Measurements from ENCODE around the gene PRKN. TPM values are rescaled to one million over a fixed set of nuclear protein-coding genes. Genes with fewer than 3 reads are reported as not detected.

The PRKN gene
- total RNA-seq, 2 donors from 2014 or later: 3.3 to 4.8 TPM

DNA sequence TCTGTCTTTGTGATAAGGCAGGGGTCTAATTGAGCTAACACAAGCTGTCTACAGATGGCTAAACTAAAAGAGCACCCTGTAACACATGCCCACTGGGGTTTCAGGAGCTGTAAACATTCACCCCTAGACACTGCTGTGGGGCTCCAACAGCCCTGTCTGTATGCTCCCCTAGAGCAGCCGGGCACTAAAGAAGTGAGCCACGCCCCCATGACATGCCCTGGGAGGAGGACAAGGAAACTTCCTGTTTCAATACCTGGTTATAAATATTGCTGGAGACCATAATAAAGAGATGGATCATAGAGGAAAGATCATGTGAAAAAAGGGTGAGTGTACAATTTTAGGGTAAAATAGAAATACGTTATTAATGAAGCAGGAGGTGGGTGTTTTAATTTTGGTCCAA, 786.0 kb downstream of the PRKN start:
- Mint-ChIP-seq H3K9me3 (no peaks in the 10 kb centered on the region), H3K4me3 (no peak overlapping the region), H3K27ac (no peak overlapping the region), H3K36me3 (ENCODE audit: low read depth) (no peaks in the 10 kb centered on the region), H3K4me1 (peaks cover 17% of the 10 kb centered on the region), H3K27me3 (ENCODE audit: insufficient read depth) (no peaks in the 10 kb centered on the region)
- no peak overlapping the region for H3K9ac ChIP-seq (ENCODE audit: extremely low read depth, low read length, poor library complexity, severe bottlenecking)
- no peak overlapping the region for H3K4me3 ChIP-seq (ENCODE audit: low read length)
- H3K27ac ChIP-seq (ENCODE audit: low read depth, low read length): no peak overlapping the region
- H3K9me3 ChIP-seq (ENCODE audit: control insufficient read depth, low read length): no peaks in the 10 kb centered on the region
- TF ChIP-seq, protein P1, sequence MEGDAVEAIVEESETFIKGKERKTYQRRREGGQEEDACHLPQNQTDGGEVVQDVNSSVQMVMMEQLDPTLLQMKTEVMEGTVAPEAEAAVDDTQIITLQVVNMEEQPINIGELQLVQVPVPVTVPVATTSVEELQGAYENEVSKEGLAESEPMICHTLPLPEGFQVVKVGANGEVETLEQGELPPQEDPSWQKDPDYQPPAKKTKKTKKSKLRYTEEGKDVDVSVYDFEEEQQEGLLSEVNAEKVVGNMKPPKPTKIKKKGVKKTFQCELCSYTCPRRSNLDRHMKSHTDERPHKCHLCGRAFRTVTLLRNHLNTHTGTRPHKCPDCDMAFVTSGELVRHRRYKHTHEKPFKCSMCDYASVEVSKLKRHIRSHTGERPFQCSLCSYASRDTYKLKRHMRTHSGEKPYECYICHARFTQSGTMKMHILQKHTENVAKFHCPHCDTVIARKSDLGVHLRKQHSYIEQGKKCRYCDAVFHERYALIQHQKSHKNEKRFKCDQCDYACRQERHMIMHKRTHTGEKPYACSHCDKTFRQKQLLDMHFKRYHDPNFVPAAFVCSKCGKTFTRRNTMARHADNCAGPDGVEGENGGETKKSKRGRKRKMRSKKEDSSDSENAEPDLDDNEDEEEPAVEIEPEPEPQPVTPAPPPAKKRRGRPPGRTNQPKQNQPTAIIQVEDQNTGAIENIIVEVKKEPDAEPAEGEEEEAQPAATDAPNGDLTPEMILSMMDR (conservative IDR thresholded peaks at IDR 0.05): no peak
- no peak for DNase-seq
- WGBS, 2 experiments (ENCODE audit: insufficient coverage in 1 of 2, insufficient read length in 1 of 2): 80 to 94% methylated on average over 1 to 3 of the region's 3 CpGs
- peaks cover 11% of the 10 kb centered on the region for H3K4me1 ChIP-seq (ENCODE audit: control insufficient read depth, insufficient read depth, low read length)
- no peaks in the 10 kb centered on the region for H3K36me3 ChIP-seq (ENCODE audit: control insufficient read depth, insufficient read depth, low read length)
- H3K27me3 ChIP-seq (ENCODE audit: control insufficient read depth, insufficient read depth, low read length, poor library complexity, severe bottlenecking): no peaks in the 10 kb centered on the region

DNA sequence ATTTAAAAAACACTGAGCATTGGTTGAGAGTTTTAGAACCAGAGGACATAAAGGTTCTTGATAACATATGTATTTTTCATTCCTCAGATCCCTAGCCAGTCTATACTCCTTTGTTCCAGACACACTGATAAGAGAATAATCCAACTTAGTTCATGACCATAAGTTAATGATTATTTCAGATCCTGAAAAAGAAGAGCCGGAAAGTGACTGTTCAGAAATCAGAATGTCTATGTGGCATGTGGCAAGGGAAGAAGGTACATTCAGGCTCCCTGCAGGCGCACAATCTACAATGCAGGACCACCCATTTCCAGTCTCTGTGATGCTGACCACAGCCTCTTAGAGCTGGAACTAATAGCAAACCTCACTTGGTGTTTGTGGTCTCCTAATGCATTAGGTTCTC, 787.0 kb downstream of the PRKN start:
- no peak overlapping the region for H3K27ac ChIP-seq (ENCODE audit: low read depth, low read length)
- no peaks in the 10 kb centered on the region for H3K36me3 ChIP-seq (ENCODE audit: control insufficient read depth, insufficient read depth, low read length)
- WGBS, 2 experiments (ENCODE audit: insufficient coverage in 1 of 2, insufficient read length in 1 of 2): 89% methylated on average over 2 of the region's 2 CpGs; no CpG with 5 or more reads in 1 of the 2 experiments
- H3K9ac ChIP-seq (ENCODE audit: extremely low read depth, low read length, poor library complexity, severe bottlenecking): no peak overlapping the region
- Mint-ChIP-seq H3K27ac (no peak overlapping the region), H3K27me3 (ENCODE audit: insufficient read depth) (peaks cover 2% of the 10 kb centered on the region), H3K9me3 (peaks cover 4% of the 10 kb centered on the region), H3K36me3 (ENCODE audit: low read depth) (no peaks in the 10 kb centered on the region), H3K4me1 (peaks cover 14% of the 10 kb centered on the region), H3K4me3 (no peak overlapping the region)
- H3K4me1 ChIP-seq (ENCODE audit: control insufficient read depth, insufficient read depth, low read length): peaks cover 10% of the 10 kb centered on the region
- H3K27me3 ChIP-seq (ENCODE audit: control insufficient read depth, insufficient read depth, low read length, poor library complexity, severe bottlenecking): no peaks in the 10 kb centered on the region
- H3K9me3 ChIP-seq (ENCODE audit: control insufficient read depth, low read length): no peaks in the 10 kb centered on the region
- no peak for DNase-seq
- no peak overlapping the region for H3K4me3 ChIP-seq (ENCODE audit: low read length)
- TF ChIP-seq, protein P1 (conservative IDR thresholded peaks at IDR 0.05): no peak

DNA sequence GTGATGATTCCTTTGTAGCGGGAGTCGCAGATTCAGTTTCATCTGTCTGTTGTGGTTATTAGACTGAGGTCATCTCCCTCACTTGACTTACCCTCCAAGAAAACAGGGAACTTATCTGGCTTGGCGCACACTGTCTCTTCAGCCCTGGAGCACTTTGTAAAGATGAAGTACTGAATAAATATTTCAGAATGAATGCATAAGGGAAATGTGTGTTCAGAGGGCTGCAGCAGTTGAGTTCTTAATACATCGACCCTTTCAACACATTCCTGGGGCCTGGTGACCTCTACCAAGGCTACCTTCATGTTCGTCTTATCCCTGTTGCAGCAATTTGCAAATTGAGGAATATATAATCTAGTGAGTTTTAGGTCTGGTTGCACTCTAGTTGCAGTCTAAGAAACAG, 801.2 kb downstream of the PRKN start:
- Mint-ChIP-seq H3K36me3 (ENCODE audit: low read depth) (no peaks in the 10 kb centered on the region), H3K4me3 (no peak overlapping the region), H3K27me3 (ENCODE audit: insufficient read depth) (no peaks in the 10 kb centered on the region), H3K27ac (no peak overlapping the region), H3K4me1 (no peaks in the 10 kb centered on the region), H3K9me3 (no peaks in the 10 kb centered on the region)
- H3K9ac ChIP-seq (ENCODE audit: extremely low read depth, low read length, poor library complexity, severe bottlenecking): no peak overlapping the region
- TF ChIP-seq, protein P1 (conservative IDR thresholded peaks at IDR 0.05): no peak
- no peak overlapping the region for H3K4me3 ChIP-seq (ENCODE audit: low read length)
- no peak for DNase-seq
- H3K27me3 ChIP-seq (ENCODE audit: control insufficient read depth, insufficient read depth, low read length, poor library complexity, severe bottlenecking): no peaks in the 10 kb centered on the region
- 94% methylated on average over 5 of the region's 5 CpGs; no CpG with 5 or more reads in 1 of the 2 experiments for WGBS, 2 experiments (ENCODE audit: insufficient coverage in 1 of 2, insufficient read length in 1 of 2)
- H3K9me3 ChIP-seq (ENCODE audit: control insufficient read depth, low read length): no peaks in the 10 kb centered on the region
- H3K27ac ChIP-seq (ENCODE audit: low read depth, low read length): no peak overlapping the region
- no peaks in the 10 kb centered on the region for H3K4me1 ChIP-seq (ENCODE audit: control insufficient read depth, insufficient read depth, low read length)
- H3K36me3 ChIP-seq (ENCODE audit: control insufficient read depth, insufficient read depth, low read length): no peaks in the 10 kb centered on the region

Data from endodermal cell (in vitro differentiated cells).